Breast epithelium (tissue), 3 donors: Measurements from ENCODE around the gene CXCL11.

Source experiments
- POLR2AphosphoS5 ChIP-seq, 3 donors: sonication (generic); formaldehyde crosslinking; IDR thresholded peaks; one replicate each; pipeline ENCODE4 v1.6.1; 2017; ENCODE audit warnings: antibody characterized with exemption in 3 of 3
- TF ChIP-seq, protein P1 (sequence below), 3 donors: fragments of 450-650 bp; IDR thresholded peaks; one replicate each; pipeline ENCODE4 v1.5.1; 2016 to 2017; ENCODE audit warnings: antibody characterized with exemption in 3 of 3, mild to moderate bottlenecking in 3 of 3, moderate library complexity in 3 of 3

DNA sequence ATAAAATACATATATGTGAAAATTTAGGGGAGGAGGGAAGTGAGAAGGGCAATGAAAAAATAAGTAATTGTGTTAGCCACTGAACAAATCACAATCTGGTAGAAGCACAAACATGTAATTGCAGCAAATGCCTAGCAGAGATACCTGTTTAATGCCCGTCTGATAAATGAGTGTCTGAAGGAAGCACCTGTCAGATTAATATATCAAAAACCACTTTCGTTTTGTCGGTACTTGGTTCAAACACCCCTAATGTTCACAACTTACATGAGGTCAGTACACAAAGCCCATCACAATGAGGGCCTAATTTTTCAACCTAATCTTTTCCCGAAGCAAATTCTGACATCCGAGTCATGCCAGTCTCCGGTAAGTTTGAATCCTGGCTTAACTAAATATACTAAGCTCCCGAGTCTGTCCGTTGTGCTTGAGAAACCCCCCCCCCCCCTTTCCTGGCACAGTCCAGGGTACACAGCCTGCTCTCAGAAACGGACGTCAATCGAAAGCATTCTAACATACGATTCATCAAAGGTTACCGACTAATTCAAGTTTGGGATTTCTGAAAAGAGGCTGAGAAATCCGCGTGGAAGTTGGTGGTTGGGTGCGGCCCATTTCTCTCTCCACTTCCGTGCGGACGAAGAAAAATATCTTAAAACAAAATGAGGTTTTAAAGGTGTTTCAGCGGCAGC, 45.9 kb downstream of the CXCL11 start:
- no peak for TF ChIP-seq POLR2AphosphoS5 (IDR thresholded peaks at IDR 0.05)
- TF ChIP-seq, protein P1, sequence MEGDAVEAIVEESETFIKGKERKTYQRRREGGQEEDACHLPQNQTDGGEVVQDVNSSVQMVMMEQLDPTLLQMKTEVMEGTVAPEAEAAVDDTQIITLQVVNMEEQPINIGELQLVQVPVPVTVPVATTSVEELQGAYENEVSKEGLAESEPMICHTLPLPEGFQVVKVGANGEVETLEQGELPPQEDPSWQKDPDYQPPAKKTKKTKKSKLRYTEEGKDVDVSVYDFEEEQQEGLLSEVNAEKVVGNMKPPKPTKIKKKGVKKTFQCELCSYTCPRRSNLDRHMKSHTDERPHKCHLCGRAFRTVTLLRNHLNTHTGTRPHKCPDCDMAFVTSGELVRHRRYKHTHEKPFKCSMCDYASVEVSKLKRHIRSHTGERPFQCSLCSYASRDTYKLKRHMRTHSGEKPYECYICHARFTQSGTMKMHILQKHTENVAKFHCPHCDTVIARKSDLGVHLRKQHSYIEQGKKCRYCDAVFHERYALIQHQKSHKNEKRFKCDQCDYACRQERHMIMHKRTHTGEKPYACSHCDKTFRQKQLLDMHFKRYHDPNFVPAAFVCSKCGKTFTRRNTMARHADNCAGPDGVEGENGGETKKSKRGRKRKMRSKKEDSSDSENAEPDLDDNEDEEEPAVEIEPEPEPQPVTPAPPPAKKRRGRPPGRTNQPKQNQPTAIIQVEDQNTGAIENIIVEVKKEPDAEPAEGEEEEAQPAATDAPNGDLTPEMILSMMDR (IDR thresholded peaks at IDR 0.05) = no peak
